ENCODE results near the gene ZNF862. TPM values are rescaled to one million over a fixed set of nuclear protein-coding genes. Genes with fewer than 3 reads are reported as not detected.

ZNF862 gene
- total RNA-seq, 1 experiment from 2014 or later = 1.9 TPM

- Histone ChIP-seq H3K4ac (ENCODE audit: low read depth, low read length) (no peak overlapping the region), H3K79me1 (ENCODE audit: insufficient read depth, low read depth, low read length, poor library complexity, severe bottlenecking) (no peaks in the 10 kb centered on the region), H3K18ac (ENCODE audit: insufficient read length, low read depth, low read length) (no peak overlapping the region), H3K79me2 (ENCODE audit: insufficient read depth, low read length) (no peaks in the 10 kb centered on the region; the same call in 1 of the 2 replicates), H3K23ac (ENCODE audit: insufficient read length, low read depth, low read length) (no peak overlapping the region), H2BK20ac (ENCODE audit: low read depth, low read length, poor library complexity, severe bottlenecking) (no peak overlapping the region), H4K91ac (ENCODE audit: insufficient read length, low read depth, low read length) (no peak overlapping the region), H3K27me3 (ENCODE audit: insufficient read depth, low read length) (0 out of 2 replicates have a peak, but pooled peaks cover 2% of the 10 kb centered on the region), H3K9ac (ENCODE audit: extremely low read depth, insufficient read length, low read length) (no peak overlapping the region), H2AFZ (ENCODE audit: low read length) (no peak overlapping the region), H2AK5ac (ENCODE audit: insufficient read length, low read length) (no peak overlapping the region), H3K14ac (ENCODE audit: insufficient read depth, low read length) (no peak overlapping the region), H2BK5ac (ENCODE audit: insufficient read length, low read length) (no peak overlapping the region), H4K20me1 (ENCODE audit: control insufficient read depth, insufficient read depth, insufficient read length) (no peaks in the 10 kb centered on the region), H2BK120ac (ENCODE audit: low read depth, low read length, poor library complexity, severe bottlenecking) (no peak overlapping the region), H4K8ac (replicated peaks; ENCODE audit: insufficient read length, low read depth, low read length) (no peak overlapping the region), H3K9me3 (ENCODE audit: control insufficient read depth, low read depth, low read length) (no peaks in the 10 kb centered on the region), H3K56ac (ENCODE audit: insufficient read length, low read depth, low read length) (no peak overlapping the region), H3K4me2 (ENCODE audit: insufficient read depth, insufficient read length, low read length) (no peak overlapping the region), H2BK15ac (ENCODE audit: low read depth, low read length) (no peak overlapping the region), H3K4me1 (ENCODE audit: insufficient read depth, low read length) (no peaks in the 10 kb centered on the region), H3K27ac (ENCODE audit: insufficient read length, low read depth, low read length) (no peak overlapping the region), H3K23me2 (ENCODE audit: insufficient read length, low read depth, low read length, poor library complexity, severe bottlenecking) (no peaks in the 10 kb centered on the region), H4K5ac (ENCODE audit: insufficient read length, low read depth, low read length) (no peak overlapping the region), H2BK12ac (ENCODE audit: insufficient read length, low read depth, low read length) (no peak overlapping the region), H3T11ph (ENCODE audit: low read length) (no peak overlapping the region)
- Mint-ChIP-seq H3K27me3 (ENCODE audit: low read depth) (peaks cover 28% of the 10 kb centered on the region), H3K9me3 (no peaks in the 10 kb centered on the region), H3K27ac (no peak overlapping the region), H3K36me3 (ENCODE audit: insufficient read depth in 1 of 3, low read depth in 3 of 3) (no peaks in the 10 kb centered on the region), H3K4me3 (no peak overlapping the region), H3K4me1 (peaks cover 7 to 9% of the 10 kb centered on the region in 2 experiments)
- WGBS (ENCODE audit: extremely low coverage, insufficient read length, low lambda C conversion rate) = no CpG with 5 or more reads among the region's 3 CpGs
- no peak for DNase-seq
- TF ChIP-seq CTCF (conservative IDR thresholded peaks at IDR 0.05) = no peak
These were observed 8.4 kb downstream of the ZNF862 start for GRCh38 chr7:149846436-149847046.

All from H9 (cell line).